Activated CD4-positive, alpha-beta T cell treated with anti-CD3 and anti-CD28 coated beads for 36 hours (primary cell): Measurements from ENCODE around the gene PSMG4. TPM values are rescaled to one million over a fixed set of nuclear protein-coding genes. Genes with fewer than 3 reads are reported as not detected.
A peak's percentile ranks its signal among the peaks of the same experiment; 100 is the strongest.

Experiments used
- ATAC-seq: fragments of 200-7000 bp; cut with Tn5 transposase; one replicate; pipeline ENCODE4 v1.10.0; 2021; ENCODE audit warnings: mild to moderate bottlenecking, moderate library complexity
- CTCF ChIA-PET: fragments of 350-600 bp; sonication (Branson Sonifier 250); formaldehyde crosslinking; loops from one replicate; lab custom pipeline; 2021; ENCODE audit warnings: antibody characterized with exemption; lab: Charles Lee
- POLR2A ChIA-PET: fragments of 350-600 bp; sonication (Branson Sonifier 250); formaldehyde crosslinking; loops from one replicate; lab custom pipeline; 2021; ENCODE audit warnings: antibody characterized with exemption, inconsistent platforms; lab: Charles Lee
- DNase-seq: peaks from one replicate; pipeline ENCODE4 v3.0.0-alpha.2; 2020
- H3K27ac Mint-ChIP-seq: one replicate; pipeline ENCODE4 v1.8.0; 2021; ENCODE audit warnings: mixed read lengths
- H3K27me3 Mint-ChIP-seq: one replicate; pipeline ENCODE4 v1.8.0; 2021; ENCODE audit warnings: mixed read lengths
- H3K36me3 Mint-ChIP-seq: one replicate; pipeline ENCODE4 v1.8.0; 2021; ENCODE audit warnings: low read depth, mixed read lengths
- H3K4me1 Mint-ChIP-seq: one replicate; pipeline ENCODE4 v1.8.0; 2021; ENCODE audit warnings: mixed read lengths
- H3K4me3 Mint-ChIP-seq: one replicate; pipeline ENCODE4 v1.8.0; 2021; ENCODE audit warnings: mild to moderate bottlenecking, moderate library complexity, mixed read lengths
- H3K9me3 Mint-ChIP-seq: one replicate; pipeline ENCODE4 v1.8.0; 2021; ENCODE audit warnings: low read depth, mixed read lengths
- intact Hi-C, 2 experiments: fragments of 100-400 bp; cut with DNase I in 1 of 2; cut with micrococcal nuclease in 1 of 2; formaldehyde crosslinking; loops; one replicate each; pipeline versions ENCODE4 v1.14.2 to v1.15.1; 2022 to 2024; cut with DNase I, micrococcal nuclease
- total RNA-seq, 2 experiments: library from RNA; stranded (reverse); gene quantifications; one replicate each; pipeline ENCODE4 v1.2.3, GENCODE V29; 2021

The PSMG4 gene
- 10 to 100 TPM; 22.2 to 23.2 TPM for total RNA-seq

- H3K27ac Mint-ChIP-seq: peak within 1 kb of the TSS; percentile 92
- CTCF ChIA-PET: interaction anchor here (0.5 to 2.0 kb wide), 9 partner anchors 11 to 492 kb away, joined by 3 to 6 read pairs (median 3); no protein-coding TSS in a partner anchor
- peaks cover 23% of the 10 kb centered on the region for H3K36me3 Mint-ChIP-seq
- POLR2A ChIA-PET: interaction anchor here (0.6 to 0.9 kb wide), 3 partner anchors 49 to 192 kb away, joined by 3 to 12 read pairs (median 3); no protein-coding TSS in a partner anchor
- peak; percentile 97 for DNase-seq
- H3K27me3 Mint-ChIP-seq: peaks cover 3% of the 10 kb centered on the region
- peak within 1 kb of the TSS; percentile 89 for H3K4me3 Mint-ChIP-seq
- peaks cover 3% of the 10 kb centered on the region for H3K9me3 Mint-ChIP-seq
- intact Hi-C loops: loop anchor here (1.0 to 5.0 kb wide), 15 partner anchors 50 to 1743 kb away; partner anchors contain the start of genes BPHL (in 2 of the 2), TUBB2A (in 2 of the 2), ECI2 (in 1 of the 2) and NQO2 (in 1 of the 2)
- peaks cover 35% of the 10 kb centered on the region for H3K4me1 Mint-ChIP-seq
- ATAC-seq: peak; percentile 83
Measured at GRCh38 chr6:3258720-3259490, at the start of gene PSMG4. PSMG4 (plus strand) TSS chr6:3258947; CDS start chr6:3259023, 76 bp downstream.

DNA sequence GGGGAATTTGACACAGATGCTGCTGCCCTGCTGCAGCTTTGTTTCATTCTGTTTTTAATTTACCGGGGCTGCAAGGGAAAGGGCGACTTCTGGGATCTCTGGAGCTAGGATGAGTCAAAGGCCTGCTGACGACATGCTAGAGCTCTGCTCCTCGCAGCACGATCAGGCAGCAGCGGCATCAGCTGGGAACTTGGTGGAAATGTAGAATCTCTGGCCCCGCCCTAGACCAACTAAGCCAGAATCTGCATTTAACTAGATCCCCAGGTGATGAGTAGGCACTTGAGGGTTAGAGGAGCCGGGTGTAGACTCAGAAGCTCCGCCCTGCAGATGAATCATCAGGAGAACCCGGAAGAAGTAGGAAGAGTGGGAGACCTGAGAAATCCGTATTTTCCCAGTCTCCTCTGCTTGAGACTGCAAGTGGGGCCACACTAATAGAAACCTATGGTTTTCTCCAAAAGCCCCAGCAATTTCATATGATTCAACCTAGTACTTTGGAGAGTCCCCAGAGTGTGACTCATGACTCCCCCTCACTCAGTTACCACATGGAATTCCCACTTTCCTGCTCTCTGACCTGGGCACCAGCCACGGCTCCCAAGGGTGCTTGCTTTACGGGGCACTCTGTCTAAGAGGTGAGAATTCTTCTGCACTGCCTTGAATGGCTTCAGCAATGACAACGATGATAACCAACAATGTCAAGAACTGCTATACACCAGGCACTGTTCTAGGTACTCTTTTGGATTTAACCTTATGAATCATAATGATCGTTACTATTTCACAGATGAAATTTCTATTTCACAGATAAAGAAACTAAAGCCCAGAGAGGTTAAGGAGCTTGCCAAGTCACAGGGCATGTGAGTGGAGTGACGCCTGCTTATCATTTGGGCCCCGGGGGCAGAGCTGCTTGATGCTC is 49.4 kb upstream of the PSMG4 start:
- intact Hi-C loops: loop anchor here (1.0 to 5.0 kb wide), 15 partner anchors 19 to 1099 kb away; partner anchors contain the start of genes BPHL (in 2 of the 2), PSMG4 (in 2 of the 2), NQO2 (in 1 of the 2) and RIPK1 (in 1 of the 2)
- no peaks in the 10 kb centered on the region for H3K9me3 Mint-ChIP-seq
- peak; percentile 80 for DNase-seq
- H3K36me3 Mint-ChIP-seq: no peaks in the 10 kb centered on the region
- H3K4me3 Mint-ChIP-seq: peak overlapping the region; percentile 32
- H3K27me3 Mint-ChIP-seq: peaks cover 34% of the 10 kb centered on the region
- ATAC-seq: peak; percentile 87
- H3K27ac Mint-ChIP-seq: peak overlapping the region; percentile 86
- ChIA-PET POLR2A (interaction anchor here (0.6 to 1.0 kb wide), 6 partner anchors 50 to 824 kb away, joined by 3 to 7 read pairs (median 3); partner anchors contain the start of genes BPHL and TUBB2A), CTCF (interaction anchor here (0.7 to 3.2 kb wide), 8 partner anchors 15 to 71 kb away, joined by 3 to 17 read pairs (median 4); partner anchors contain the start of genes PSMG4 and TUBB2B)
- H3K4me1 Mint-ChIP-seq: peaks cover 28% of the 10 kb centered on the region

DNA sequence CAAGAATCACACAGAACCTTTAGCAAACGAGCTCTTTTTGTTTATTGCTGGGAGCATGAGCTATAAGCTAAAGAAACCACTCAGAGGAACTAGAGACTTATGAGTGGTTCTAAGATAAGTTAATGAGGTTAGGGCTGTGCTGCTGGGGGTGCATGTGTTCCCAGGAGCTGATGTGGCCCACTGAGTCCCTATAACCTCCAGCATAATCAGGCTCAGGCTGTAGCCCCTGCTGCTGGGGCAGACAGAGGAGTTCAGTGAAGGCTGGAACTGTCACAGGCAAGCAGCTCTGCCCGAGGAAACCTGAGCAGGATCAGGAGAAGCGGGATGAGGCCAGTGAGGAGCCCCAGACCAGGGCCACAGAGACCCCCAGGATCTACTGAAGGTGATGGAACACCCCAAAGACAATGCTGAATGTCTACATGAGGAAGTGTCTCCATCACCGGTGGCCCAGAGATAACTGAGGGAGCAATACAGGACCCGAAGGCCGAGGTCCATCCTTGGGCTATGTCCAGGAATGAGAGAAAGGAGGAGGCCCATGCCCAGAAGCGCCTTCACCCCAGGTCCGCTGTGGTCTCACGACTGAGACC is 48.6 kb upstream of the PSMG4 start:
- ChIA-PET CTCF (interaction anchor here (0.7 to 3.2 kb wide), 8 partner anchors 16 to 72 kb away, joined by 3 to 17 read pairs (median 4); partner anchors contain the start of genes PSMG4 and TUBB2B), POLR2A (interaction anchor here (0.6 to 1.0 kb wide), 6 partner anchors 49 to 825 kb away, joined by 3 to 7 read pairs (median 3); partner anchors contain the start of genes BPHL and TUBB2A)

DNA sequence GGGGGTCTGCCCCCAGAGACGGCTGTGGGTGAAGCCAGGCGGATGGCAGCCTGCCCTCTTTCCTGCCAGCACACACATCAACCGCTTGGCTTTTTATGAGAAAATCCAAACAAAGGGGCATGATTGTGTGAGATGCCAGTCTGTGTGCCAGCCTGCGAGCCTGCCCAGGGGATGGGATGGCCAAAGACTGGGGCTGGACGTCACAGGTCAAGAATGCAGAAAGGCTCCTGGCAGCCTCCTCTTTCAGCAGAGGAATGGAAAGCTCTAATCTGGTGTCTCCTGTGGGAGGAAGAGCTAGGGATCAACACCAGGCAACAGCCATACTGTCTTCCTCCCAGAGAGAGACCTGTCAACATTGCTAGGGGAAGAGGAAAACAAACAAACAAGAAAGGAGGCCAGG is 47.1 kb upstream of the PSMG4 start:
- no peak for ATAC-seq
- ChIA-PET POLR2A (no interaction called here), CTCF (interaction anchor here (0.6 to 3.2 kb wide), 6 partner anchors 25 to 947 kb away, joined by 3 to 17 read pairs (median 4); no protein-coding TSS in a partner anchor)
- Mint-ChIP-seq H3K27me3 (peaks cover 31% of the 10 kb centered on the region), H3K27ac (no peak overlapping the region), H3K4me3 (no peak overlapping the region), H3K36me3 (no peaks in the 10 kb centered on the region), H3K4me1 (peaks cover 26% of the 10 kb centered on the region), H3K9me3 (no peaks in the 10 kb centered on the region)
- intact Hi-C loops: no loop called here
- DNase-seq: no peak

More for the DNA sequence above, 48.6 kb upstream of the PSMG4 start:
- no peak for DNase-seq
- H3K9me3 Mint-ChIP-seq: no peaks in the 10 kb centered on the region
- peak overlapping the region; percentile 70 for H3K27ac Mint-ChIP-seq
- no peak for ATAC-seq
- intact Hi-C loops: no loop called here
- H3K27me3 Mint-ChIP-seq: peaks cover 30% of the 10 kb centered on the region
- H3K36me3 Mint-ChIP-seq: no peaks in the 10 kb centered on the region
- peaks cover 28% of the 10 kb centered on the region for H3K4me1 Mint-ChIP-seq
- H3K4me3 Mint-ChIP-seq: no peak overlapping the region

DNA sequence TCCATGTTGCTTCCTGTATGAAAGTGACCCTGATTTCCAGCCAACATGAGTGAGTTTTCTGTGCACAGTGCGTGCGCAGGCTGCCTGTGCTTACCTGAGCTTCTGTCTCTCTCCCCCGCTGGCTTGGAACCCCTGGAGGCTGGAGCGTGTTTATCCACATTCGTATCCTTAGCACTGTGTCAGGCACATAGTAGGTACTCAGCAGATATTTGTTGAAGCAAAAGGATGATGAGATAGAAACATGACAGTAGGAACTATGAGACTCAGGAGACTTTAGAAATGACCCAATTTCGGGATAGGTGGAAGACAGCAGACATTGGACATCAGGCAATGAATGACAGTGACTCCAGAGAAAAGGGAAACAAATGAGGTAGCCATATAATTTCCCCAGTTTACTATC is 46.5 kb upstream of the PSMG4 start:
- H3K27ac Mint-ChIP-seq: no peak overlapping the region
- H3K9me3 Mint-ChIP-seq: no peaks in the 10 kb centered on the region
- H3K36me3 Mint-ChIP-seq: no peaks in the 10 kb centered on the region
- intact Hi-C loops: no loop called here
- CTCF ChIA-PET: interaction anchor here (0.6 to 3.2 kb wide), 6 partner anchors 26 to 946 kb away, joined by 3 to 17 read pairs (median 4); no protein-coding TSS in a partner anchor
- peaks cover 26% of the 10 kb centered on the region for H3K4me1 Mint-ChIP-seq
- DNase-seq (no peak), ATAC-seq (no peak)
- H3K4me3 Mint-ChIP-seq: no peak overlapping the region
- H3K27me3 Mint-ChIP-seq: peaks cover 28% of the 10 kb centered on the region
- POLR2A ChIA-PET: no interaction called here

- intact Hi-C loops: no loop called here
- no peaks in the 10 kb centered on the region for H3K9me3 Mint-ChIP-seq
- H3K4me3 Mint-ChIP-seq: no peak overlapping the region
- peaks cover 21% of the 10 kb centered on the region for H3K4me1 Mint-ChIP-seq
- peaks cover 32% of the 10 kb centered on the region for H3K27me3 Mint-ChIP-seq
- CTCF ChIA-PET: interaction anchor here (0.8 kb wide), 1 partner anchor 10 kb away, joined by 3 read pairs; no protein-coding TSS in a partner anchor
- ATAC-seq (no peak), DNase-seq (no peak)
- H3K27ac Mint-ChIP-seq: no peak overlapping the region
- POLR2A ChIA-PET: no interaction called here
- no peaks in the 10 kb centered on the region for H3K36me3 Mint-ChIP-seq
Measured at GRCh38 chr6:3213334-3213695, 45.4 kb upstream of the PSMG4 start.

DNA sequence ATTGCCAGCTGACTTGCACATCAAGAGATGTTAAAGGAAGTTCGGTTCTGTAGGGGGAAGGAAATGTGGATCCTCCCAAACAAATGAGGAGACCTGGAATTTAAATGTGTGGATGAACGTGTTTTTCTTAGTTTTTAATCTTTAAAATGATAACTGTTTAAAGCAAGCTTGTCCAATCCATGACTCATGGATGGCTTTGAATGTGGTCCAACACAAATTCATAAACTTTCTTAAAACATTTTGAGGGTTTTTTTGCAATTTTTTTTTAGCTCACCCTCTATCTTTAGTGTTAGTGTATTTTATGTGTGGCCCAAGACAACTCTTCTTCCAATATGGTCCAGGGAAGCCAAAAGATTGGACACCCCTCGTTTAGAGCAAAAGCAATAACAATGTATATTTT is 43.8 kb upstream of the PSMG4 start:
- ATAC-seq (no peak), DNase-seq (no peak)
- ChIA-PET POLR2A (no interaction called here), CTCF (interaction anchor here (0.6 to 1.2 kb wide), 2 partner anchors 37 to 373 kb away, joined by 3 to 4 read pairs; no protein-coding TSS in a partner anchor)
- Mint-ChIP-seq H3K4me3 (no peak overlapping the region), H3K27ac (no peak overlapping the region), H3K4me1 (peaks cover 5% of the 10 kb centered on the region), H3K36me3 (no peaks in the 10 kb centered on the region), H3K27me3 (peaks cover 35% of the 10 kb centered on the region), H3K9me3 (no peaks in the 10 kb centered on the region)
- intact Hi-C loops: no loop called here

- H3K9me3 Mint-ChIP-seq: no peaks in the 10 kb centered on the region
- H3K27ac Mint-ChIP-seq: no peak overlapping the region
- H3K4me3 Mint-ChIP-seq: no peak overlapping the region
- DNase-seq: no peak
- intact Hi-C loops: no loop called here
- ATAC-seq: no peak
- CTCF ChIA-PET: no interaction called here
- H3K27me3 Mint-ChIP-seq: peaks cover 30% of the 10 kb centered on the region
- H3K36me3 Mint-ChIP-seq: no peaks in the 10 kb centered on the region
- POLR2A ChIA-PET: no interaction called here
- H3K4me1 Mint-ChIP-seq: no peaks in the 10 kb centered on the region
Measured at GRCh38 chr6:3217286-3217685, 41.5 kb upstream of the PSMG4 start.

DNA sequence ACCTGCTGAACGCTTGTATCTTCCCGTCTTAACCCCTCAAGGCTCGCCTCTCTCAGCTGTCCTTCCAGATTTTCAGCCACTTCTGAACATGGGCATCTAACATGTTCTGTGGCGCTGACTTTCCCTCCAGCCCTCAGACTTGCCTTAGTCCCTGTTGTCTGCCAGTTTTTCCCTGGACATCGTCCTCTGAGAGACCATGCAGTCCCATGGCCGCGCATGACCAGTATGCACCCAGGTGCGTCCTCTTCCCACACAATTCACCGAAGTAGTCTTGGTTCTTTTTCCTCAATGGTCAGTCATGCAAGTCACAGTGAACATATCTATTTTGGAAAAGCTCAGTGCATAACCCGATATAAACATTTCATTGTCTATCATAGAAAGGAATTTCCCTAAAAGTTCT is 40.5 kb upstream of the PSMG4 start:
- ATAC-seq (no peak), DNase-seq (no peak)
- ChIA-PET POLR2A (no interaction called here), CTCF (interaction anchor here (0.6 kb wide), 1 partner anchor 96 kb away, joined by 3 read pairs; no protein-coding TSS in a partner anchor)
- Mint-ChIP-seq H3K4me3 (no peak overlapping the region), H3K36me3 (no peaks in the 10 kb centered on the region), H3K27ac (no peak overlapping the region), H3K4me1 (no peaks in the 10 kb centered on the region), H3K27me3 (peaks cover 25% of the 10 kb centered on the region), H3K9me3 (no peaks in the 10 kb centered on the region)
- intact Hi-C loops: no loop called here

DNA sequence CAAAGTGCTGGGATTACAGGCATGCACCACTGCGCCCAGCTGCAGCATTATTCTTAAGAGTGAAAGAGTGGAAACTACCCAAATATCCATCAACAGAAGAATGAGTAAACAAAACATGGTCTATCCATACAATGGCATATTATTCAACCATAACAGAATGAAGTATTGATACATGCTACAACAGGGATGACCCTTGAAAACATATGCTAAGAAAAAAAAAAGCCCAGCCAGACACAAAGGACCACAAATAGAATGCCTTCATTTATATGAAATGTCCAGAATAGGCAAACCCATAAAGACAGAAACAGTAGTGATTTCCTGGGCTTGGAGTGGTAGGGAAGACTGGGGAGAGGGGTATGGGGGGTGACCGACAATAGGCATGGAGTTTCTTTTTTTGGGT is 38.4 kb upstream of the PSMG4 start:
- peaks cover 30% of the 10 kb centered on the region for H3K27me3 Mint-ChIP-seq
- intact Hi-C loops: no loop called here
- POLR2A ChIA-PET: no interaction called here
- DNase-seq (no peak), ATAC-seq (no peak)
- CTCF ChIA-PET: interaction anchor here (1.6 kb wide), 1 partner anchor 30 kb away, joined by 5 read pairs; no protein-coding TSS in a partner anchor
- no peak overlapping the region for H3K27ac Mint-ChIP-seq
- no peak overlapping the region for H3K4me3 Mint-ChIP-seq
- H3K36me3 Mint-ChIP-seq: no peaks in the 10 kb centered on the region
- H3K9me3 Mint-ChIP-seq: no peaks in the 10 kb centered on the region
- no peaks in the 10 kb centered on the region for H3K4me1 Mint-ChIP-seq
